ENCODE data around the gene ZNF317.

GRCh38 chr19:9187191-9187590 lies 47.0 kb downstream of the ZNF317 start:
- TF ChIP-seq CTCF (IDR thresholded peaks at IDR 0.05 in 4 of 5, conservative IDR thresholded peaks at IDR 0.05 in 1 of 5) (no peak), POLR2A (IDR thresholded peaks at IDR 0.05) (no peak)

Measured in gastrocnemius medialis (tissue), 4 donors.